Prostate gland (tissue), 2 donors: ENCODE results near the gene TMEM82. TPM values are rescaled to one million over a fixed set of nuclear protein-coding genes. Genes with fewer than 3 reads are reported as not detected.
A peak's percentile ranks its signal among the peaks of the same experiment; 100 is the strongest.

ENCODE experiments used
- DNase-seq: peaks from one replicate; pipeline ENCODE4 v3.0.0-alpha.2; 2019; ENCODE audit warnings: low spot score
- H3K27ac ChIP-seq, 2 donors: fragments of 200-600 bp; sonication (generic); 2 replicates each; pipeline ENCODE4 v1.5.1; 2017 to 2019
- H3K27me3 ChIP-seq: fragments of 200-600 bp; sonication (generic); replicated peaks from 2 replicates; pipeline ENCODE4 v1.5.1; 2019; ENCODE audit not compliant: insufficient read depth
- H3K36me3 ChIP-seq, 2 donors: fragments of 200-600 bp; sonication (generic); 1 replicate in 1 of 2; 2 replicates in 1 of 2; pipeline versions ENCODE4 v1.5.1 to v1.8.1; 2017 to 2019
- H3K4me1 ChIP-seq: fragments of 200-600 bp; sonication (generic); replicated peaks from 2 replicates; pipeline ENCODE4 v1.5.1; 2019
- H3K4me3 ChIP-seq, 2 donors: fragments of 200-600 bp; sonication (generic); 2 replicates each; pipeline ENCODE4 v1.5.1; 2017 to 2019
- H3K9me3 ChIP-seq: fragments of 200-600 bp; sonication (generic); 2 replicates; pipeline ENCODE4 v1.5.1; 2017
- CTCF ChIP-seq, 4 experiments: fragments of 200-600 bp in 2 of 4; fragments of 450-650 bp in 2 of 4; sonication (generic) in 2 of 4; IDR thresholded peaks; 1 replicate in 3 of 4; 2 replicates in 1 of 4; pipeline ENCODE4 v1.5.1; 2016 to 2019; ENCODE audit warnings: antibody characterized with exemption in 4 of 4, mild to moderate bottlenecking in 2 of 4, moderate library complexity in 2 of 4
- POLR2A ChIP-seq: fragments of 450-650 bp; IDR thresholded peaks from one replicate; pipeline ENCODE4 v1.6.1; 2016; ENCODE audit warnings: antibody characterized with exemption, mild to moderate bottlenecking
- POLR2AphosphoS5 ChIP-seq: sonication (generic); formaldehyde crosslinking; IDR thresholded peaks from one replicate; pipeline ENCODE4 v1.6.1; 2017; ENCODE audit warnings: antibody characterized with exemption
- WGBS: methylation state at CpG from one replicate; pipeline ENCODE4 v1.1.5; 2018; 5-methylcytosine and 5-hydroxymethylcytosine counted together
- intact Hi-C: fragments of 100-400 bp; cut with DNase I; formaldehyde crosslinking; loops from one replicate; pipeline ENCODE4 v1.14.2; 2022
- total RNA-seq, 2 donors: library from RNA; depleted of rRNA; stranded (reverse); fragments of >200 nt; gene quantifications; one replicate each; pipeline ENCODE4 v1.1.0, GENCODE V29; 2016

Gene TMEM82
- total RNA-seq, 2 donors from 2014 or later: not detected

- Histone ChIP-seq H3K4me1 (peaks cover 5% of the 10 kb centered on the region), H3K36me3 (peaks cover 0 to 4% of the 10 kb centered on the region in 2 donors), H3K27ac (no peak overlapping the region), H3K9me3 (no peaks in the 10 kb centered on the region), H3K27me3 (no peaks in the 10 kb centered on the region), H3K4me3 (no peak overlapping the region)
- TF ChIP-seq POLR2AphosphoS5 (no peak), POLR2A (no peak), CTCF (IDR thresholded peaks at IDR 0.05) (no peak)
- WGBS: 44% methylated on average over 9 of the region's 10 CpGs
- intact Hi-C loops: no loop called here
- DNase-seq: no peak
Observed at GRCh38 chr1:15764269-15764764, 22.0 kb downstream of the TMEM82 start.

GRCh38 chr1:15764890-15765289 is 22.6 kb downstream of the TMEM82 start:
- H3K4me1 ChIP-seq: peaks cover 5% of the 10 kb centered on the region
- WGBS: 87% methylated on average over 15 of the region's 15 CpGs
- no peak overlapping the region for H3K4me3 ChIP-seq
- intact Hi-C loops: no loop called here
- TF ChIP-seq POLR2A: no peak
- TF ChIP-seq CTCF (IDR thresholded peaks at IDR 0.05): no peak
- TF ChIP-seq POLR2AphosphoS5: no peak
- peaks cover 0 to 4% of the 10 kb centered on the region in 2 donors for H3K36me3 ChIP-seq
- no peaks in the 10 kb centered on the region for H3K27me3 ChIP-seq
- DNase-seq: no peak
- no peaks in the 10 kb centered on the region for H3K9me3 ChIP-seq
- no peak overlapping the region for H3K27ac ChIP-seq

- Histone ChIP-seq H3K36me3 (peaks cover 0 to 9% of the 10 kb centered on the region in 2 donors), H3K4me3 (no peak overlapping the region), H3K4me1 (peaks cover 5% of the 10 kb centered on the region), H3K27me3 (no peaks in the 10 kb centered on the region), H3K27ac (no peak overlapping the region), H3K9me3 (no peaks in the 10 kb centered on the region)
- intact Hi-C loops: no loop called here
- no peak for DNase-seq
- 52% methylated on average over 20 of the region's 20 CpGs for WGBS
- TF ChIP-seq POLR2AphosphoS5 (no peak), POLR2A (no peak), CTCF (IDR thresholded peaks at IDR 0.05) (no peak)
Observed at GRCh38 chr1:15765495-15766194, 23.3 kb downstream of the TMEM82 start.

DNA sequence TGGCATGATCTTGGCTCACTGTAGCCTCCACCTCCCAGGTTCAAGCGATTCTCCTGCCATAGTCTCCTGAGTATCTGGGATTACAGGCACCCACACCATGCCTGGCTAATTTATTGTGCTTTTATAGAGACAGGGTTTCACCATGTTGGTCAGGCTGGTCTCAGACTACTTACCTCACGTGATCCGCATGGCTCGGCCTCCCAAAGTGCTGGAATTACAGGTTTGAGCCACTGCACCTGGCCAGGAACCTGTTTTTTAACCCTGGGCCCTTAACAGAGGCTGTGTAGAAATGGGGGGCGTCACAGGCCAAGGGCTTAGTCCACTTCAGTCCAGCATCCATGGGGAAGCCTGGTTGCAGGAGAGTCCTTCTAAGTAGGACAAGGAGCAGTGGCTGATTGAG is 25.6 kb downstream of the TMEM82 start:
- TF ChIP-seq POLR2AphosphoS5 (peak; percentile 79), CTCF (IDR thresholded peaks at IDR 0.05) (no peak)
- Histone ChIP-seq H3K4me1 (peaks cover 5% of the 10 kb centered on the region), H3K27me3 (no peaks in the 10 kb centered on the region), H3K36me3 (peaks cover 0 to 9% of the 10 kb centered on the region in 2 donors), H3K9me3 (no peaks in the 10 kb centered on the region), H3K4me3 (no peak overlapping the region), H3K27ac (peak overlapping the region; percentile 9 to 21)
- DNase-seq: peak; percentile 43
- intact Hi-C loops: no loop called here
- 64% methylated on average over 5 of the region's 5 CpGs for WGBS

DNA sequence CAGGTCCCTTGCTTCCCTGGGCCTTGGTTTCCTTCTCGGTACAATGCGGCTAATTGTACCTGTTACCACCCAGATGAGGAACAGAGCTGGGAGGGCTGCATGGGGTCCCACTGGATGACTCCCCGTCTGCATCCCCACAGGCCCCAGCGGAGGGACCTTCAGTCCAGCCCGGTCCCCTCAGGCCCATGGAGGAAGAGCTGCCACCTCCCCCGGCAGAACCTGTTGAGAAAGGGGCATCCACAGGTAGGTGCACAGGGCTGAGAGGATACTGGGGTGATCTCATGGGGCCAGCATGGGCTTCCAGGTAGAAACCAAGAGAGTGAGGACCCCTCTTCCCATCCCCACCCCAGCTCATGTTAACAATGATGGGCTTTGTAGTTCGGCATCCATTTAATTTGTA is 26.1 kb downstream of the TMEM82 start:
- H3K9me3 ChIP-seq: no peaks in the 10 kb centered on the region

More for the DNA sequence above, 26.1 kb downstream of the TMEM82 start:
- Histone ChIP-seq H3K27ac (peak overlapping the region; percentile 9 to 21), H3K36me3 (peaks cover 0 to 9% of the 10 kb centered on the region in 2 donors), H3K27me3 (no peaks in the 10 kb centered on the region), H3K4me1 (peaks cover 5% of the 10 kb centered on the region), H3K4me3 (no peak overlapping the region)
- no peak for TF ChIP-seq POLR2AphosphoS5
- no peak for TF ChIP-seq POLR2A
- TF ChIP-seq CTCF (IDR thresholded peaks at IDR 0.05): no peak
- 93% methylated on average over 7 of the region's 7 CpGs for WGBS
- no peak for DNase-seq
- intact Hi-C loops: no loop called here
